ENCODE results near the gene VARS1.
"Not testable (repeated sequence)": the region's sequence is repeated elsewhere in the genome, so short reads cannot be mapped to it uniquely, and the experiment has no call there.

- TF ChIP-seq, protein P1, sequence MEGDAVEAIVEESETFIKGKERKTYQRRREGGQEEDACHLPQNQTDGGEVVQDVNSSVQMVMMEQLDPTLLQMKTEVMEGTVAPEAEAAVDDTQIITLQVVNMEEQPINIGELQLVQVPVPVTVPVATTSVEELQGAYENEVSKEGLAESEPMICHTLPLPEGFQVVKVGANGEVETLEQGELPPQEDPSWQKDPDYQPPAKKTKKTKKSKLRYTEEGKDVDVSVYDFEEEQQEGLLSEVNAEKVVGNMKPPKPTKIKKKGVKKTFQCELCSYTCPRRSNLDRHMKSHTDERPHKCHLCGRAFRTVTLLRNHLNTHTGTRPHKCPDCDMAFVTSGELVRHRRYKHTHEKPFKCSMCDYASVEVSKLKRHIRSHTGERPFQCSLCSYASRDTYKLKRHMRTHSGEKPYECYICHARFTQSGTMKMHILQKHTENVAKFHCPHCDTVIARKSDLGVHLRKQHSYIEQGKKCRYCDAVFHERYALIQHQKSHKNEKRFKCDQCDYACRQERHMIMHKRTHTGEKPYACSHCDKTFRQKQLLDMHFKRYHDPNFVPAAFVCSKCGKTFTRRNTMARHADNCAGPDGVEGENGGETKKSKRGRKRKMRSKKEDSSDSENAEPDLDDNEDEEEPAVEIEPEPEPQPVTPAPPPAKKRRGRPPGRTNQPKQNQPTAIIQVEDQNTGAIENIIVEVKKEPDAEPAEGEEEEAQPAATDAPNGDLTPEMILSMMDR (IDR thresholded peaks at IDR 0.05; ENCODE audit: low read depth, low read length), result not testable (repeated sequence)
- not testable (repeated sequence) for TF ChIP-seq EZH2phosphoT487 (IDR thresholded peaks at IDR 0.05; ENCODE audit: low read depth)
Observed at GRCh38 chr6:31838114-31838553, 42.6 kb upstream of the VARS1 start.
